Lung (tissue), 12 donors: ENCODE data around the gene SLC6A17. TPM values are rescaled to one million over a fixed set of nuclear protein-coding genes. Genes with fewer than 3 reads are reported as not detected.

ENCODE experiments used
- ATAC-seq: fragments of 200-7000 bp; cut with Tn5 transposase; one replicate; pipeline ENCODE4 v1.9.1; 2020; ENCODE audit warnings: moderate number of reproducible peaks; ENCODE audit not compliant: insufficient read depth, low FRiP score
- DNase-seq, 3 donors: peaks; one replicate each; pipeline ENCODE4 v3.0.0-alpha.2; 2013 to 2017
- H3K27ac ChIP-seq, 2 donors: one replicate each; pipeline ENCODE4 v1.5.1; 2013; ENCODE audit warnings: mild to moderate bottlenecking in 2 of 2, moderate library complexity in 2 of 2, control low read depth in 1 of 2, inconsistent platforms in 1 of 2, low read depth in 1 of 2, low read length in 1 of 2
- H3K27me3 ChIP-seq, 3 donors: one replicate each; pipeline ENCODE4 v1.5.1; 2013; ENCODE audit warnings: low read length in 2 of 3; ENCODE audit not compliant: control insufficient read depth in 3 of 3, insufficient read depth in 3 of 3
- H3K36me3 ChIP-seq, 4 donors: one replicate each; pipeline ENCODE4 v1.5.1; 2013; ENCODE audit warnings: low read length in 4 of 4, mild to moderate bottlenecking in 1 of 4, moderate library complexity in 1 of 4; ENCODE audit not compliant: control insufficient read depth in 4 of 4, insufficient read depth in 4 of 4
- H3K4me1 ChIP-seq, 5 donors: one replicate each; pipeline ENCODE4 v1.5.1; 2013; ENCODE audit warnings: low read length in 5 of 5, mild to moderate bottlenecking in 2 of 5, moderate library complexity in 1 of 5; ENCODE audit not compliant: control insufficient read depth in 5 of 5, insufficient read depth in 5 of 5
- H3K4me3 ChIP-seq: one replicate; pipeline ENCODE4 v1.5.1; 2013; ENCODE audit warnings: mild to moderate bottlenecking, control low read depth, moderate library complexity
- H3K9ac ChIP-seq, 2 donors: one replicate each; pipeline ENCODE4 v1.5.1; 2013; ENCODE audit warnings: low read length in 2 of 2, control low read depth in 1 of 2; ENCODE audit not compliant: insufficient read depth in 1 of 2
- H3K9me3 ChIP-seq, 4 donors: one replicate each; pipeline ENCODE4 v1.5.1; 2013; ENCODE audit warnings: low read length in 3 of 4, mild to moderate bottlenecking in 1 of 4, moderate library complexity in 1 of 4; ENCODE audit not compliant: control insufficient read depth in 4 of 4, insufficient read depth in 3 of 4
- WGBS, 2 donors: extraction: QIAGEN DNeasy Blood & Tissue Kit; methylation state at CpG; one replicate each; pipeline ENCODE4 v1.1.7; 2013; 5-methylcytosine and 5-hydroxymethylcytosine counted together
- polyA plus RNA-seq, 2 donors: library from polyadenylated mRNA; stranded (reverse); fragments of 200-250 nt; gene quantifications; one replicate each; pipeline ENCODE4 v1.2.1, GENCODE V29; 2013
- total RNA-seq, 2 donors: library from RNA; depleted of rRNA in 1 of 2; stranded (reverse); fragments of >200 nt in 1 of 2; gene quantifications; one replicate each; pipeline ENCODE4 v1.2.1, GENCODE V29; 2014 to 2021
- TF ChIP-seq, protein P1 (sequence below): IDR thresholded peaks from 2 replicates; pipeline ENCODE4 v1.5.1; 2012; ENCODE audit warnings: mild to moderate bottlenecking; ENCODE audit errors: control extremely low read depth, extremely low read depth
- donor health status: control.
- donor health status: control.
- donor health status: Bipolar disorder and iron deficiency.
- donor health status: healthy.
- donor health status: DM: yes; HTN: yes; CAD: no.

Gene SLC6A17
- total and polyA plus RNA-seq, 4 donors: 0.02 to 0.09 (median 0.03) TPM

DNA sequence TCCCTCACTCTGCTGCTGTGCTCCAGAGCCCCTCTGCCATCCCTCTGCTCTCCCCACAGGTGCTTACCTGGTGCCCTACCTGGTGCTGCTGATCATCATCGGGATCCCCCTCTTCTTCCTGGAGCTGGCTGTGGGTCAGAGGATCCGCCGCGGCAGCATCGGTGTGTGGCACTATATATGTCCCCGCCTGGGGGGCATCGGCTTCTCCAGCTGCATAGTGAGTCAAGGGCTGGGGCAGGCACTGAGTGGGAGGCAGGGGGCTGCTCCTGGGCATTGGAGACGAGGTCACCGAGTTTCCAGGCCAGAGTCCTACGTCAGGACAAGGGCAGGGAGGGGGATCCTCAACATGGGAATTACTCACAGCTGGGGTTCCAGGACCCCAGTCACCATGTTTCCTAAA lies 21.7 kb downstream of the SLC6A17 start:
- TF ChIP-seq, protein P1, sequence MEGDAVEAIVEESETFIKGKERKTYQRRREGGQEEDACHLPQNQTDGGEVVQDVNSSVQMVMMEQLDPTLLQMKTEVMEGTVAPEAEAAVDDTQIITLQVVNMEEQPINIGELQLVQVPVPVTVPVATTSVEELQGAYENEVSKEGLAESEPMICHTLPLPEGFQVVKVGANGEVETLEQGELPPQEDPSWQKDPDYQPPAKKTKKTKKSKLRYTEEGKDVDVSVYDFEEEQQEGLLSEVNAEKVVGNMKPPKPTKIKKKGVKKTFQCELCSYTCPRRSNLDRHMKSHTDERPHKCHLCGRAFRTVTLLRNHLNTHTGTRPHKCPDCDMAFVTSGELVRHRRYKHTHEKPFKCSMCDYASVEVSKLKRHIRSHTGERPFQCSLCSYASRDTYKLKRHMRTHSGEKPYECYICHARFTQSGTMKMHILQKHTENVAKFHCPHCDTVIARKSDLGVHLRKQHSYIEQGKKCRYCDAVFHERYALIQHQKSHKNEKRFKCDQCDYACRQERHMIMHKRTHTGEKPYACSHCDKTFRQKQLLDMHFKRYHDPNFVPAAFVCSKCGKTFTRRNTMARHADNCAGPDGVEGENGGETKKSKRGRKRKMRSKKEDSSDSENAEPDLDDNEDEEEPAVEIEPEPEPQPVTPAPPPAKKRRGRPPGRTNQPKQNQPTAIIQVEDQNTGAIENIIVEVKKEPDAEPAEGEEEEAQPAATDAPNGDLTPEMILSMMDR: no peak
- Histone ChIP-seq H3K4me1 (peaks cover 0 to 4% (median 0%) of the 10 kb centered on the region in 5 donors), H3K9me3 (peaks cover 0 to 6% (median 0%) of the 10 kb centered on the region in 4 donors), H3K27me3 (peaks cover 0 to 5% (median 3%) of the 10 kb centered on the region in 3 donors), H3K27ac (no peak overlapping the region), H3K9ac (no peak overlapping the region), H3K4me3 (no peak overlapping the region), H3K36me3 (no peaks in the 10 kb centered on the region)
- ATAC-seq (no peak), DNase-seq (no peak)
- WGBS, 2 donors: 87 to 89% methylated on average over 10 of the region's 10 CpGs

DNA sequence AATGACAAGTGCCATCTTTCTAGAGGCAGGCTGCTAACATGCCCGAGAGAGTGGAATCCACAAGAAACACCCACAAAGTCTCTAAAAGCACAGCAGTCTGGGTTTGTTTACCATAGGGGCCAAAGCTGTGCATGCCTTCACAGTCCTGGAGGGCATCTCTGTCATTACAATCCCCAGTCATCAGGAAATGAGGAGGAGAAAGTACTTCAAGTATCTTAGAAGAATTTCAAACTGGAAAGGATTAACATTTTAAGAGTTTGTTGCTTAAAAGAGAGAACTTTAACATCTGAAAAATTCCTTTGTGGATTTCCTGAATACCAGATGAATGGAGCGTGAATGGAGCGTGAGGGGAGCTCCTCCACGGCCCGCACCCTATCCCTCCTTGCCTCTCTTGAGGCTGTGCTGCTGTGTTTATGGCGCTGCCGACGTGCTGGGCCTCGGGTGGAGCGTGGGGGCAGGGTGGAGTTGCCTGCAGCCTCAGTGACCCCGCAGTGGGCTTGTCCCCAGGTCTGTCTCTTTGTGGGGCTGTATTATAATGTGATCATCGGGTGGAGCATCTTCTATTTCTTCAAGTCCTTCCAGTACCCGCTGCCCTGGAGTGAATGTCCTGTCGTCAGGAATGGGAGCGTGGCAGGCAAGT lies 23.3 kb downstream of the SLC6A17 start:
- TF ChIP-seq, protein P1: no peak
- no peak overlapping the region for H3K27ac ChIP-seq
- no peak for DNase-seq

DNA sequence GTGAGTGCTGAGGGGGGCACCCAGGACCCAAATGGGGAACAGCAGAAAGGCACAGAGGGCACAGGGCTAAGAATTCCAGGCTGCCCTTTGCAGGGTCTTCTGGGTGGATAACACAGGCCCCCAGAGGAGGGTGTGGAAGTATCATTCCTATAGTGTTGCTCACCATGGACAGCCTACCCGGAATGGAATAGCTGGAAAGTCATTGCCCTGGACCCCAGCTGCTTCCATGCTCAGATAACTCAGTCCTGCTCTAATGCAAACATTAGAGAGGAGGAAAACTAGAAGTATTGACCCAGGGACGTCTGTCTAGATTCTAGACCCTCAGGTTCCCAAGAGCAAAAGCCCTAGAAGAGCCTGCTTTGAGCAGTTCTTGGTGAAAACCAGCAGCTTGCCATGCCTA lies 24.7 kb downstream of the SLC6A17 start:
- Histone ChIP-seq H3K9ac (no peak overlapping the region), H3K4me3 (no peak overlapping the region), H3K27ac (no peak overlapping the region), H3K27me3 (peaks cover 0 to 3% (median 3%) of the 10 kb centered on the region in 3 donors), H3K9me3 (peaks cover 0 to 7% (median 0%) of the 10 kb centered on the region in 4 donors), H3K4me1 (peaks cover 0 to 4% (median 0%) of the 10 kb centered on the region in 5 donors), H3K36me3 (no peaks in the 10 kb centered on the region)
- ATAC-seq: no peak
- DNase-seq: no peak
- TF ChIP-seq, protein P1: no peak
- WGBS, 2 donors: 59 to 82% methylated on average over 2 of the region's 2 CpGs

More for the DNA sequence above, 23.3 kb downstream of the SLC6A17 start:
- Histone ChIP-seq H3K4me1 (peaks cover 0 to 4% (median 0%) of the 10 kb centered on the region in 5 donors), H3K9ac (no peak overlapping the region), H3K27me3 (peaks cover 0 to 3% (median 3%) of the 10 kb centered on the region in 3 donors), H3K9me3 (peaks cover 0 to 7% (median 0%) of the 10 kb centered on the region in 4 donors), H3K4me3 (no peak overlapping the region), H3K36me3 (no peaks in the 10 kb centered on the region)
- ATAC-seq: no peak
- WGBS, 2 donors: 62 to 67% methylated on average over 15 of the region's 15 CpGs
